Tibial nerve (tissue), 4 donors: ENCODE measurements around the gene CHST13. TPM values are rescaled to one million over a fixed set of nuclear protein-coding genes. Genes with fewer than 3 reads are reported as not detected.

Experiments
- DNase-seq, 2 donors: peaks; one replicate each; pipeline ENCODE4 v3.0.0-alpha.2; 2019; ENCODE audit warnings: low spot score in 2 of 2
- H3K27ac ChIP-seq, 4 donors: fragments of 200-600 bp; sonication (generic) in 3 of 4; one replicate each; pipeline ENCODE4 v1.5.1; 2017 to 2019; ENCODE audit warnings: mild to moderate bottlenecking in 1 of 4
- H3K27me3 ChIP-seq, 2 donors: fragments of 200-600 bp; sonication (generic) in 1 of 2; one replicate each; pipeline versions ENCODE4 v1.5.1 to v1.6.0; 2017 to 2019
- H3K36me3 ChIP-seq, 3 donors: fragments of 200-600 bp; sonication (generic); one replicate each; pipeline ENCODE4 v1.5.1; 2018 to 2019
- H3K4me1 ChIP-seq, 4 donors: fragments of 200-600 bp; sonication (generic) in 3 of 4; one replicate each; pipeline ENCODE4 v1.5.1; 2017 to 2019
- H3K4me3 ChIP-seq, 4 donors: fragments of 200-600 bp; sonication (generic) in 3 of 4; one replicate each; pipeline ENCODE4 v1.5.1; 2017 to 2019; ENCODE audit warnings: mild to moderate bottlenecking in 1 of 4, moderate library complexity in 1 of 4
- H3K9me3 ChIP-seq, 4 donors: fragments of 200-600 bp; sonication (generic) in 3 of 4; one replicate each; pipeline ENCODE4 v1.5.1; 2017 to 2019
- EP300 ChIP-seq, 2 donors: sonication (generic); formaldehyde crosslinking; IDR thresholded peaks; one replicate each; pipeline ENCODE4 v1.6.1; 2017; ENCODE audit warnings: antibody characterized with exemption in 2 of 2, mild to moderate bottlenecking in 1 of 2
- POLR2A ChIP-seq, 2 donors: fragments of 450-650 bp; IDR thresholded peaks; one replicate each; pipeline ENCODE4 v1.6.1; 2017; ENCODE audit warnings: antibody characterized with exemption in 2 of 2, mild to moderate bottlenecking in 2 of 2, moderate library complexity in 2 of 2
- WGBS, 2 donors: methylation state at CpG; one replicate each; pipeline ENCODE4 v1.1.5; 2018; 5-methylcytosine and 5-hydroxymethylcytosine counted together
- total RNA-seq, 4 donors: library from RNA; depleted of rRNA; stranded (reverse); fragments of >200 nt; gene quantifications; one replicate each; pipeline ENCODE4 v1.1.0, GENCODE V29; 2016
- TF ChIP-seq, protein P1 (sequence below), 5 experiments: fragments of 200-600 bp in 3 of 5; fragments of 450-650 bp in 2 of 5; sonication (generic) in 3 of 5; IDR thresholded peaks; one replicate each; pipeline ENCODE4 v1.5.1; 2016 to 2019; ENCODE audit warnings: antibody characterized with exemption in 5 of 5, mild to moderate bottlenecking in 3 of 5, moderate library complexity in 2 of 5

CHST13 gene
- total RNA-seq, 4 donors from 2014 or later, result 1.0 to 7.2 (median 1.1) TPM; not detected in 1

DNA sequence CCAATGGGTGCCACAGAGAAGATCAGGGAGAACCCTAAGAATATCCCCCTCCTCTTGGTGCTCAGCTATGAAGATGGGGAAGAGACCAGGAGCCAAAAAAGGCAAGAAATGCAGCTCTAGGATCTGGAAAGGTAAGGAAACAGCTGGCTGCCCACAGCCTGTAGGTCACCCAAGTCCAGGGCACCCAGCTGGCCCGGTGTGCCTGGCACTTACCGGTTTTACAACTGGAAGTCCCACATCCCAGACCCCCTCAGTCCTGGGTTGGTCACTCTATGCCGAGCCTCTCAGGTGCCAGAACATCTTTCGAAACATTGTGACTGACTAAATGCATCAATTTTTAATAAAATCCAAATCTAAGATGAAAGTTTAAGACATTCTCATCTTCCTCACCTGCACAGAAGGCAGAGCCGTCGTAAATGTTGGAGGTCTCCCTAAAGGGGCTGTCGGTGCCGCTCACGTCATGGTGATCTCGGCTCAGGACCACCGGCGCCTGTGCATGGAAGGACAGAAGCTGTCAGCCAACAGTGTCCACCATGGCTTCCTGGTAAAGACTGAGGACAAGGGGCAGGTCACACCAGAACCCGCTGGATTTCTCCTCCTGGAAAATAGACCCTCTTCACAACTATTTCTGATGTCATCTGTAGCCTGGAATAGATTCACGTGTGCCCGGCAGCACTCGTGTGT, 34.9 kb upstream of the CHST13 start:
- Histone ChIP-seq H3K27me3 (no peaks in the 10 kb centered on the region), H3K4me1 (peaks cover 0 to 1% (median 0%) of the 10 kb centered on the region in 4 donors), H3K9me3 (no peaks in the 10 kb centered on the region), H3K4me3 (no peak overlapping the region), H3K36me3 (no peaks in the 10 kb centered on the region), H3K27ac (no peak overlapping the region)
- no peak for DNase-seq
- 88 to 92% methylated on average over 16 of the region's 16 CpGs for WGBS, 2 donors
- no peak for TF ChIP-seq POLR2A (IDR thresholded peaks at IDR 0.05)
- no peak for TF ChIP-seq EP300 (IDR thresholded peaks at IDR 0.05)
- TF ChIP-seq, protein P1, sequence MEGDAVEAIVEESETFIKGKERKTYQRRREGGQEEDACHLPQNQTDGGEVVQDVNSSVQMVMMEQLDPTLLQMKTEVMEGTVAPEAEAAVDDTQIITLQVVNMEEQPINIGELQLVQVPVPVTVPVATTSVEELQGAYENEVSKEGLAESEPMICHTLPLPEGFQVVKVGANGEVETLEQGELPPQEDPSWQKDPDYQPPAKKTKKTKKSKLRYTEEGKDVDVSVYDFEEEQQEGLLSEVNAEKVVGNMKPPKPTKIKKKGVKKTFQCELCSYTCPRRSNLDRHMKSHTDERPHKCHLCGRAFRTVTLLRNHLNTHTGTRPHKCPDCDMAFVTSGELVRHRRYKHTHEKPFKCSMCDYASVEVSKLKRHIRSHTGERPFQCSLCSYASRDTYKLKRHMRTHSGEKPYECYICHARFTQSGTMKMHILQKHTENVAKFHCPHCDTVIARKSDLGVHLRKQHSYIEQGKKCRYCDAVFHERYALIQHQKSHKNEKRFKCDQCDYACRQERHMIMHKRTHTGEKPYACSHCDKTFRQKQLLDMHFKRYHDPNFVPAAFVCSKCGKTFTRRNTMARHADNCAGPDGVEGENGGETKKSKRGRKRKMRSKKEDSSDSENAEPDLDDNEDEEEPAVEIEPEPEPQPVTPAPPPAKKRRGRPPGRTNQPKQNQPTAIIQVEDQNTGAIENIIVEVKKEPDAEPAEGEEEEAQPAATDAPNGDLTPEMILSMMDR (IDR thresholded peaks at IDR 0.05), result no peak

- DNase-seq, result no peak
- H3K36me3 ChIP-seq, result no peaks in the 10 kb centered on the region
- no peaks in the 10 kb centered on the region for H3K9me3 ChIP-seq
- H3K27me3 ChIP-seq, result no peaks in the 10 kb centered on the region
- H3K4me3 ChIP-seq, result no peak overlapping the region
- 74 to 78% methylated on average over 6 of the region's 6 CpGs for WGBS, 2 donors
- no peak overlapping the region for H3K27ac ChIP-seq
- TF ChIP-seq, protein P1 (IDR thresholded peaks at IDR 0.05), result no peak
- no peak for TF ChIP-seq POLR2A (IDR thresholded peaks at IDR 0.05)
- H3K4me1 ChIP-seq, result peaks cover 0 to 6% (median 0%) of the 10 kb centered on the region in 4 donors
Observed at GRCh38 chr3:126490619-126491018, 33.3 kb upstream of the CHST13 start.

- H3K27me3 ChIP-seq, result no peaks in the 10 kb centered on the region
- no peak overlapping the region for H3K27ac ChIP-seq
- no peaks in the 10 kb centered on the region for H3K36me3 ChIP-seq
- H3K9me3 ChIP-seq, result no peaks in the 10 kb centered on the region
- no peak for DNase-seq
- no peak for TF ChIP-seq POLR2A (IDR thresholded peaks at IDR 0.05)
- no peak for TF ChIP-seq EP300 (IDR thresholded peaks at IDR 0.05)
- TF ChIP-seq, protein P1 (IDR thresholded peaks at IDR 0.05), result no peak
- 87 to 88% methylated on average over 20 to 21 of the region's 21 CpGs for WGBS, 2 donors
- H3K4me3 ChIP-seq, result no peak overlapping the region
- peaks cover 0 to 6% (median 0%) of the 10 kb centered on the region in 4 donors for H3K4me1 ChIP-seq
Observed at GRCh38 chr3:126491221-126492013, 32.5 kb upstream of the CHST13 start.

DNA sequence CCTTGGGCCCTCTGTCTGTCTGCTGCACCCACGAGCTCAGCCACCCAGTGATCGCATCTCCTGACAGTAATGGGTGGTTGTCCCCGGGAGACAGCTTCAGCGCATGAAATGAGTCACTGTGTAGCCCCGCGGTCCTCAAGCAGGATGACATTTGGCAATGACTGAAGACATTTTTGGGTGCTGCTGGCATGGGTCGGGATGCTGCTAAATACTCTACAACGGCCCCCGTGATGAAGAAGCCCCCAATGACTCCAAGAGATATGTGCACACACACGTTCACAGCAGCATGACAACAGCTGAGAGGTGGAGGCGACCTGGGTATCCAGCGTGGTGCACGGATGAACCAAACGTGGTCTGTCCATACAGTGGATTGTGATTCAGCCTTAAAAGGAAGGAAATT, 30.9 kb upstream of the CHST13 start:
- Histone ChIP-seq H3K36me3 (no peaks in the 10 kb centered on the region), H3K4me3 (no peak overlapping the region), H3K9me3 (no peaks in the 10 kb centered on the region), H3K4me1 (peaks cover 0 to 6% (median 0%) of the 10 kb centered on the region in 4 donors), H3K27ac (no peak overlapping the region), H3K27me3 (no peaks in the 10 kb centered on the region)
- no peak for TF ChIP-seq POLR2A (IDR thresholded peaks at IDR 0.05)
- 77 to 81% methylated on average over 11 to 14 of the region's 14 CpGs for WGBS, 2 donors
- DNase-seq, result no peak

GRCh38 chr3:126493739-126494138, 30.2 kb upstream of the CHST13 start:
- WGBS, 2 donors, result 50 to 70% methylated on average over 9 of the region's 9 CpGs
- Histone ChIP-seq H3K36me3 (no peaks in the 10 kb centered on the region), H3K9me3 (no peaks in the 10 kb centered on the region), H3K4me3 (no peak overlapping the region), H3K27ac (no peak overlapping the region), H3K27me3 (no peaks in the 10 kb centered on the region), H3K4me1 (peaks cover 0 to 6% (median 0%) of the 10 kb centered on the region in 4 donors)
- DNase-seq, result no peak
- TF ChIP-seq, protein P1 (IDR thresholded peaks at IDR 0.05), result no peak
- TF ChIP-seq POLR2A (IDR thresholded peaks at IDR 0.05), result no peak
- TF ChIP-seq EP300 (IDR thresholded peaks at IDR 0.05), result no peak
